Measurements from ENCODE around the gene PATE4.

The PATE4 gene, protein sequence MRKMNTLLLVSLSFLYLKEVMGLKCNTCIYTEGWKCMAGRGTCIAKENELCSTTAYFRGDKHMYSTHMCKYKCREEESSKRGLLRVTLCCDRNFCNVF

DNA sequence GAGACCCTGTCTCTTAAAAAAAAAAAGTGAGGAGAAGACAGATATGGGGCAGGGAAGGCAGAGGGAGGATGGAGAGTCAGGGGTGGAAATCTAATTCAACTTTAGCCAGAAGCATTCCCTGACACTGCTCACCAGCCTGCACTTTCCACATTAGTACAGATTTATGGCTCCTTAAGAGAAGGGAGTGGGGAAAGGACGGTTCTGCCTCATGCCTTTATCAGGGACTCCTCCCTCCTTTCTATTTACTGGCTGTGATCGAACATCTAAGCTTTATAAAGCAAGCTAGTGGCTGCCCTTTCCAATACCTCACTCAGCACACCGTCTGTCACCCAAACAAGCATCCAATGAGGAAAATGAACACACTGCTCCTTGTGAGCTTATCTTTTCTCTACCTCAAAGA is at the start of gene PATE4:
Gene PATE4 (plus strand): TSS at position 301 of the 400 bp plus-strand sequence. CDS start 44 bp downstream, at position 345.
- Histone ChIP-seq H3K9me3 (ENCODE audit: severe bottlenecking) (peaks cover 2% of the 10 kb centered on the region), H3K27me3 (ENCODE audit: insufficient read depth, poor library complexity, severe bottlenecking) (peaks cover 9% of the 10 kb centered on the region), H3K4me1 (ENCODE audit: insufficient read depth, poor library complexity, severe bottlenecking) (no peaks in the 10 kb centered on the region), H3K27ac (ENCODE audit: poor library complexity, severe bottlenecking) (no peak within 1 kb of the TSS), H3K4me3 (ENCODE audit: severe bottlenecking) (no peak within 1 kb of the TSS), H3K36me3 (ENCODE audit: low read depth) (no peaks in the 10 kb centered on the region)
- ATAC-seq (ENCODE audit: low read depth) (no peak), DNase-seq (ENCODE audit: low spot score) (no peak)
- TF ChIP-seq, protein P1, sequence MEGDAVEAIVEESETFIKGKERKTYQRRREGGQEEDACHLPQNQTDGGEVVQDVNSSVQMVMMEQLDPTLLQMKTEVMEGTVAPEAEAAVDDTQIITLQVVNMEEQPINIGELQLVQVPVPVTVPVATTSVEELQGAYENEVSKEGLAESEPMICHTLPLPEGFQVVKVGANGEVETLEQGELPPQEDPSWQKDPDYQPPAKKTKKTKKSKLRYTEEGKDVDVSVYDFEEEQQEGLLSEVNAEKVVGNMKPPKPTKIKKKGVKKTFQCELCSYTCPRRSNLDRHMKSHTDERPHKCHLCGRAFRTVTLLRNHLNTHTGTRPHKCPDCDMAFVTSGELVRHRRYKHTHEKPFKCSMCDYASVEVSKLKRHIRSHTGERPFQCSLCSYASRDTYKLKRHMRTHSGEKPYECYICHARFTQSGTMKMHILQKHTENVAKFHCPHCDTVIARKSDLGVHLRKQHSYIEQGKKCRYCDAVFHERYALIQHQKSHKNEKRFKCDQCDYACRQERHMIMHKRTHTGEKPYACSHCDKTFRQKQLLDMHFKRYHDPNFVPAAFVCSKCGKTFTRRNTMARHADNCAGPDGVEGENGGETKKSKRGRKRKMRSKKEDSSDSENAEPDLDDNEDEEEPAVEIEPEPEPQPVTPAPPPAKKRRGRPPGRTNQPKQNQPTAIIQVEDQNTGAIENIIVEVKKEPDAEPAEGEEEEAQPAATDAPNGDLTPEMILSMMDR (IDR thresholded peaks at IDR 0.05; ENCODE audit: poor library complexity, severe bottlenecking) = no peak

- Histone ChIP-seq H3K27me3 (ENCODE audit: insufficient read depth, poor library complexity, severe bottlenecking) (no peaks in the 10 kb centered on the region), H3K4me1 (ENCODE audit: insufficient read depth, poor library complexity, severe bottlenecking) (no peaks in the 10 kb centered on the region), H3K4me3 (ENCODE audit: severe bottlenecking) (no peak overlapping the region), H3K9me3 (ENCODE audit: severe bottlenecking) (no peaks in the 10 kb centered on the region), H3K36me3 (ENCODE audit: low read depth) (no peaks in the 10 kb centered on the region), H3K27ac (ENCODE audit: poor library complexity, severe bottlenecking) (no peak overlapping the region)
- ATAC-seq (ENCODE audit: low read depth) (no peak), DNase-seq (ENCODE audit: low spot score) (no peak)
- TF ChIP-seq, protein P1 (IDR thresholded peaks at IDR 0.05; ENCODE audit: poor library complexity, severe bottlenecking) = no peak
Observed at GRCh38 chr11:125784678-125785077, 48.4 kb upstream of the PATE4 start.

DNA sequence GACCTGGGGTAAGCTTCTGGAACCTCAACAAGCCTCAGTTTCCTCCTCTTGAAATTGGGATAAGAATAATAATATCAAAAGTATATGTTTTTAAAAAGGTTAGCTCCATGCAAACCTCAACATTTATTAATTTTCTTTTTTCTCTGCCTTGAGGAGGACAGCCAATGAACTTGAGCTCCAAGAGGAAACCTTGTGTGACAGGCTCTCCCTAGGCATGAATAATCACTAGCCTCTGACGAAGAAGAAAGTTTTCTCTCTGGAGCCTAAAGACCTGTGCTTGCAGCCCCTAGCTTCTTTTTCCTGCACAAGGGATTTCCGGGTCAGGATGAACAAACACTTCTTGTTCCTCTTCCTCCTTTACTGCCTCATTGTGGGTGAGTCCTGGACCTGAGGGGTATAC is 45.3 kb upstream of the PATE4 start, which contains the start of gene PATE3:
Gene PATE3 (plus strand): TSS at position 301 of the 400 bp plus-strand sequence. CDS start 25 bp downstream, at position 326.
- Histone ChIP-seq H3K27ac (ENCODE audit: poor library complexity, severe bottlenecking) (no peak within 1 kb of the TSS), H3K36me3 (ENCODE audit: low read depth) (no peaks in the 10 kb centered on the region), H3K4me3 (ENCODE audit: severe bottlenecking) (no peak within 1 kb of the TSS), H3K9me3 (ENCODE audit: severe bottlenecking) (no peaks in the 10 kb centered on the region), H3K27me3 (ENCODE audit: insufficient read depth, poor library complexity, severe bottlenecking) (no peaks in the 10 kb centered on the region), H3K4me1 (ENCODE audit: insufficient read depth, poor library complexity, severe bottlenecking) (no peaks in the 10 kb centered on the region)
- no peak for DNase-seq (ENCODE audit: low spot score)
- TF ChIP-seq, protein P1 (IDR thresholded peaks at IDR 0.05; ENCODE audit: poor library complexity, severe bottlenecking) = no peak
- no peak for ATAC-seq (ENCODE audit: low read depth)

DNA sequence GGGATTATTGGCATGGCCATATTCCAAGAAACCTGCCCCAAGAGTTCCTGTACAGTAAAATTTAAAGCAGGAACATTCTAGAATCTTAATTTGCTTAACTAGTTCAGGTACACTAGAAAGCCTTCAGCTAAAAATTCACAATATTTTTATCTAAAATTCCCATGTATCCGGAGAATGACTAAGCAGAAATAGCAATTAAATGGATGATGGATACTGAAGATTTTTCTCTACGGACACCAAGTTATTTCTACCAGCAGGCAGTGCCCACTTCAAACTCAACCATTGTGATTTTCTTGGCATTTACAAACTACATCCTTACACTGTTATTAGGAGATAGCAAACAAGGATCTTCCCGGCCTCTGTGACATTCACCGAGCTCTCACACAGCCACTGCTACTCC is 42.3 kb upstream of the PATE4 start:
- TF ChIP-seq, protein P1 (IDR thresholded peaks at IDR 0.05; ENCODE audit: poor library complexity, severe bottlenecking) = no peak
- H3K4me3 ChIP-seq (ENCODE audit: severe bottlenecking) = no peak overlapping the region
- no peaks in the 10 kb centered on the region for H3K36me3 ChIP-seq (ENCODE audit: low read depth)
- no peak overlapping the region for H3K27ac ChIP-seq (ENCODE audit: poor library complexity, severe bottlenecking)
- ATAC-seq (ENCODE audit: low read depth) (no peak), DNase-seq (ENCODE audit: low spot score) (no peak)
- no peaks in the 10 kb centered on the region for H3K9me3 ChIP-seq (ENCODE audit: severe bottlenecking)
- no peaks in the 10 kb centered on the region for H3K4me1 ChIP-seq (ENCODE audit: insufficient read depth, poor library complexity, severe bottlenecking)
- no peaks in the 10 kb centered on the region for H3K27me3 ChIP-seq (ENCODE audit: insufficient read depth, poor library complexity, severe bottlenecking)

- Histone ChIP-seq H3K27me3 (ENCODE audit: insufficient read depth, poor library complexity, severe bottlenecking) (no peaks in the 10 kb centered on the region), H3K4me1 (ENCODE audit: insufficient read depth, poor library complexity, severe bottlenecking) (no peaks in the 10 kb centered on the region), H3K36me3 (ENCODE audit: low read depth) (no peaks in the 10 kb centered on the region), H3K4me3 (ENCODE audit: severe bottlenecking) (no peak overlapping the region), H3K9me3 (ENCODE audit: severe bottlenecking) (no peaks in the 10 kb centered on the region), H3K27ac (ENCODE audit: poor library complexity, severe bottlenecking) (no peak overlapping the region)
- TF ChIP-seq, protein P1 (IDR thresholded peaks at IDR 0.05; ENCODE audit: poor library complexity, severe bottlenecking) = no peak
- DNase-seq (ENCODE audit: low spot score) (no peak), ATAC-seq (ENCODE audit: low read depth) (no peak)
Observed at GRCh38 chr11:125797641-125798040, 35.5 kb upstream of the PATE4 start.
